Endothelial cell of umbilical vein (primary cell): Measurements from ENCODE around the gene DNAJB8. TPM values are rescaled to one million over a fixed set of nuclear protein-coding genes. Genes with fewer than 3 reads are reported as not detected.

Experiments
- BruUV-seq: library from RNA; stranded (reverse); fragments of 400-500 nt; replicated peaks from 2 replicates; lab custom pipeline; 2021; lab: Mats Ljungman, UMichigan
- CTCF ChIA-PET: fragments of 300-600, 350-600 bp; sonication (Branson Sonifier 250); formaldehyde crosslinking; loops from one replicate; lab custom pipeline; 2021; ENCODE audit warnings: antibody characterized with exemption, inconsistent platforms; lab: Charles Lee
- POLR2A ChIA-PET: fragments of 300-600, 350-600 bp; sonication (Branson Sonifier 250); formaldehyde crosslinking; loops from one replicate; lab custom pipeline; 2021; ENCODE audit warnings: antibody characterized with exemption, inconsistent platforms; lab: Charles Lee
- DNase-seq: peaks from one replicate; pipeline ENCODE4 v3.0.0-alpha.2; 2011; ENCODE audit warnings: low read depth, low spot score
- FAIRE-seq: peaks from 2 replicates; lab custom pipeline; 2011; peaks lifted over from hg19 to GRCh38; lab: Jason Lieb, UNC
- H2AFZ ChIP-seq: 2 replicates; pipeline ENCODE4 v1.6.0; 2012; ENCODE audit warnings: low read depth, low read length, control low read depth, inconsistent platforms
- H3K27ac ChIP-seq: 2 replicates; pipeline ENCODE4 v1.5.1; 2011; ENCODE audit warnings: low read depth, mild to moderate bottlenecking, control low read depth, low read length, moderate library complexity; ENCODE audit not compliant: insufficient read depth
- H3K27me3 ChIP-seq, 2 experiments: 2 replicates each; pipeline versions ENCODE4 v1.6.0 to v1.6.1; 2011; ENCODE audit warnings: low read length in 2 of 2, mixed read lengths in 1 of 2; ENCODE audit not compliant: control insufficient read depth in 2 of 2, insufficient read depth in 2 of 2
- H3K36me3 ChIP-seq, 2 experiments: 2 replicates in 1 of 2; 3 replicates in 1 of 2; pipeline ENCODE4 v1.5.1; 2011; ENCODE audit warnings: low read length in 2 of 2, mild to moderate bottlenecking in 1 of 2, moderate library complexity in 1 of 2; ENCODE audit not compliant: control insufficient read depth in 2 of 2, insufficient read depth in 2 of 2; ENCODE audit errors: extremely low read depth in 1 of 2
- H3K4me1 ChIP-seq: 3 replicates; pipeline ENCODE4 v1.5.1; 2011; ENCODE audit warnings: mild to moderate bottlenecking, low read length; ENCODE audit not compliant: control insufficient read depth, insufficient read depth; ENCODE audit errors: extremely low read depth
- H3K4me2 ChIP-seq: 2 replicates; pipeline ENCODE4 v1.6.1; 2011; ENCODE audit warnings: low read length, control low read depth, mixed read lengths; ENCODE audit not compliant: insufficient read depth
- H3K4me3 ChIP-seq, 3 experiments: fragments of 200-600 bp in 1 of 3; sonication (generic), shearing (Covaris generic) in 1 of 3; replicated peaks in 1 of 3; 2 replicates each; pipeline ENCODE4 v1.5.1; 2011 to 2016; ENCODE audit warnings: control low read depth in 3 of 3, low read length in 3 of 3, mild to moderate bottlenecking in 2 of 3, inconsistent platforms in 1 of 3, low read depth in 1 of 3, moderate library complexity in 1 of 3; ENCODE audit not compliant: insufficient read depth in 1 of 3
- H3K79me2 ChIP-seq: 2 replicates; pipeline ENCODE4 v1.6.0; 2012; ENCODE audit warnings: low read length, inconsistent platforms; ENCODE audit not compliant: control insufficient read depth, insufficient read depth
- H3K9ac ChIP-seq: replicated peaks from 2 replicates; pipeline ENCODE3; 2011; ENCODE audit warnings: low read length, control low read depth; ENCODE audit not compliant: insufficient read depth; ENCODE audit errors: extremely low read depth
- H3K9me1 ChIP-seq: replicated peaks from 3 replicates; pipeline ENCODE4 v1.6.0; 2011; ENCODE audit warnings: mild to moderate bottlenecking, low read length; ENCODE audit not compliant: control insufficient read depth, insufficient read depth; ENCODE audit errors: extremely low read depth
- H3K9me3 ChIP-seq: replicated peaks from 2 replicates; pipeline ENCODE4 v1.5.1; 2012; ENCODE audit warnings: low read length, inconsistent platforms; ENCODE audit not compliant: control insufficient read depth, insufficient read depth
- H4K20me1 ChIP-seq: replicated peaks from 2 replicates; pipeline ENCODE3; 2011; ENCODE audit warnings: mild to moderate bottlenecking, low read length; ENCODE audit not compliant: control insufficient read depth, insufficient read depth; ENCODE audit errors: extremely low read depth
- EZH2 ChIP-seq: IDR thresholded peaks from 2 replicates; pipeline ENCODE4 v1.6.1; 2012; ENCODE audit warnings: borderline replicate concordance, low read depth, mild to moderate bottlenecking, moderate library complexity, low read length, inconsistent platforms; ENCODE audit not compliant: severe bottlenecking
- FOS ChIP-seq: IDR thresholded peaks from 2 replicates; pipeline ENCODE4 v1.6.1; 2011; ENCODE audit warnings: mild to moderate bottlenecking, low read length, moderate library complexity, borderline replicate concordance; ENCODE audit not compliant: insufficient read depth
- GATA2 ChIP-seq: IDR thresholded peaks from 2 replicates; pipeline ENCODE4 v1.7.0; 2011; ENCODE audit warnings: low read depth, mild to moderate bottlenecking, moderate library complexity, mixed read lengths, low read length; ENCODE audit not compliant: insufficient read length, insufficient read depth
- JUN ChIP-seq: IDR thresholded peaks from 2 replicates; pipeline ENCODE4 v1.6.1; 2011; ENCODE audit warnings: borderline replicate concordance, low read depth; ENCODE audit not compliant: insufficient read length, insufficient read depth
- MYC ChIP-seq: IDR thresholded peaks from one replicate; pipeline ENCODE4 v1.6.1; 2011; ENCODE audit warnings: mild to moderate bottlenecking, low read depth, low read length
- POLR2A ChIP-seq: IDR thresholded peaks from 2 replicates; pipeline ENCODE4 v1.6.1; 2012; ENCODE audit warnings: low read depth, mild to moderate bottlenecking, control low read depth, low read length
- POLR2AphosphoS5 ChIP-seq: IDR thresholded peaks from 2 replicates; pipeline ENCODE4 v1.6.1; 2012; ENCODE audit warnings: low read depth, mild to moderate bottlenecking, control low read depth, low read length, moderate library complexity; ENCODE audit not compliant: insufficient read depth
- dilution Hi-C: fragments of 300-500 bp; cut with MboI; formaldehyde crosslinking; loops from one replicate; pipeline ENCODE4 v1.15.0; 2019; ENCODE audit warnings: low sequenced_read_pairs; ENCODE audit not compliant: extremely low pct_ligation_motif_present
- intact Hi-C: fragments of 100-400 bp; cut with micrococcal nuclease; formaldehyde crosslinking; loops from one replicate; pipeline ENCODE4 v1.10.0; 2022
- polyA plus RNA-seq, 4 experiments: library from polyadenylated mRNA; depleted of rRNA in 3 of 4; stranded (reverse) in 3 of 4; unstranded in 1 of 4; fragments of >200 nt; gene quantifications; 2 replicates each; pipeline versions ENCODE4 v1.2.1 to v1.2.3, GENCODE V29; 2011 to 2012; ENCODE audit warnings: missing spikeins in 1 of 4
- total RNA-seq: library from RNA; stranded (reverse); gene quantifications from 2 replicates; pipeline ENCODE4 v1.2.3, GENCODE V29; 2021
- TF ChIP-seq, protein P1 (sequence below): IDR thresholded peaks from 2 replicates; pipeline ENCODE4 v1.6.1; 2011; ENCODE audit not compliant: insufficient read depth, insufficient read length
- TF ChIP-seq, protein P2 (sequence below), 2 donors: IDR thresholded peaks; 1 replicate in 1 of 2; 2 replicates in 1 of 2; pipeline ENCODE4 v1.5.1; 2011; ENCODE audit warnings: low read length in 2 of 2, mild to moderate bottlenecking in 2 of 2, moderate library complexity in 2 of 2, control low read depth in 1 of 2, inconsistent platforms in 1 of 2, low read depth in 1 of 2; ENCODE audit not compliant: insufficient read depth in 1 of 2; ENCODE audit errors: extremely low read depth in 1 of 2

Gene DNAJB8
- total and polyA plus RNA-seq, 2 donors (not counting 3 experiments of a cell fraction or from before 2014, with no cell fraction given), result not detected

DNA sequence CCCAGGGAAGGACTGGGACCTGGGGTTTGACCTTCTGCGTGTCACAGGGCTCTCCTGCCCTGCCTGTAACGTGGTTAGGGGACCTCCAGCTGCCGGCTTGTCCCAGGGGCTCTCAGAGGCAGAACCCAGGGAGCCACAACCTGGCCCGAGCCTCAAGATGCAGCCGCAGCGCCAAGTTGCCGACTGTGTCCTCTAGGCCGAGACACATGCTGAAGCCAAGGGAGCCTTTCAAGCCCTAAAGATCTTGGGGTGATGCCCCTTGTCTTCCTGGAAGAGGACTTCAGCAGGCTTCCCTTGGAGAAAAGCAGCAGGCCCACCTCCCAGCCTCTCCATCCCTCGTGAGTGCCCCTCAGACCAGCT, 7.2 kb downstream of the DNAJB8 start:
- FAIRE-seq, result no peak
- H3K4me1 ChIP-seq, result no peaks in the 10 kb centered on the region
- no peak overlapping the region for H3K4me3 ChIP-seq
- H2AFZ ChIP-seq, result no peak overlapping the region
- H3K4me2 ChIP-seq, result no peak overlapping the region
- H3K9ac ChIP-seq, result no peak overlapping the region
- H3K27ac ChIP-seq, result no peak overlapping the region
- H3K79me2 ChIP-seq, result no peaks in the 10 kb centered on the region
- no peaks in the 10 kb centered on the region for H3K36me3 ChIP-seq
- no peaks in the 10 kb centered on the region for H3K9me1 ChIP-seq
- dilution Hi-C loops (no loop called here), intact Hi-C loops (no loop called here)
- TF ChIP-seq POLR2A, result no peak
- TF ChIP-seq JUN, result no peak
- TF ChIP-seq, protein P1, sequence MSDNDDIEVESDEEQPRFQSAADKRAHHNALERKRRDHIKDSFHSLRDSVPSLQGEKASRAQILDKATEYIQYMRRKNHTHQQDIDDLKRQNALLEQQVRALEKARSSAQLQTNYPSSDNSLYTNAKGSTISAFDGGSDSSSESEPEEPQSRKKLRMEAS, result no peak
- TF ChIP-seq POLR2AphosphoS5, result no peak
- TF ChIP-seq EZH2, result no peak
- no peak for TF ChIP-seq MYC
- no peak for TF ChIP-seq FOS
- TF ChIP-seq, protein P2, sequence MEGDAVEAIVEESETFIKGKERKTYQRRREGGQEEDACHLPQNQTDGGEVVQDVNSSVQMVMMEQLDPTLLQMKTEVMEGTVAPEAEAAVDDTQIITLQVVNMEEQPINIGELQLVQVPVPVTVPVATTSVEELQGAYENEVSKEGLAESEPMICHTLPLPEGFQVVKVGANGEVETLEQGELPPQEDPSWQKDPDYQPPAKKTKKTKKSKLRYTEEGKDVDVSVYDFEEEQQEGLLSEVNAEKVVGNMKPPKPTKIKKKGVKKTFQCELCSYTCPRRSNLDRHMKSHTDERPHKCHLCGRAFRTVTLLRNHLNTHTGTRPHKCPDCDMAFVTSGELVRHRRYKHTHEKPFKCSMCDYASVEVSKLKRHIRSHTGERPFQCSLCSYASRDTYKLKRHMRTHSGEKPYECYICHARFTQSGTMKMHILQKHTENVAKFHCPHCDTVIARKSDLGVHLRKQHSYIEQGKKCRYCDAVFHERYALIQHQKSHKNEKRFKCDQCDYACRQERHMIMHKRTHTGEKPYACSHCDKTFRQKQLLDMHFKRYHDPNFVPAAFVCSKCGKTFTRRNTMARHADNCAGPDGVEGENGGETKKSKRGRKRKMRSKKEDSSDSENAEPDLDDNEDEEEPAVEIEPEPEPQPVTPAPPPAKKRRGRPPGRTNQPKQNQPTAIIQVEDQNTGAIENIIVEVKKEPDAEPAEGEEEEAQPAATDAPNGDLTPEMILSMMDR (IDR thresholded peaks at IDR 0.05; ENCODE audit: extremely low read depth in 1 of 2, insufficient read depth in 1 of 2, low read depth in 1 of 2, low read length in 2 of 2), result no peak
- no peak for TF ChIP-seq GATA2
- CTCF ChIA-PET, result interaction anchor here (1.3 kb wide), 1 partner anchor 45 kb away, joined by 3 read pairs; no protein-coding TSS in a partner anchor
- BruUV-seq, result no TSS peak
- POLR2A ChIA-PET, result no interaction called here
- no peaks in the 10 kb centered on the region for H4K20me1 ChIP-seq
- H3K9me3 ChIP-seq, result no peaks in the 10 kb centered on the region
- no peak for DNase-seq
- H3K27me3 ChIP-seq, result peaks cover 5 to 23% of the 10 kb centered on the region in 2 experiments
